Stimulated activated CD4-positive, alpha-beta T cell treated with anti-CD3 and anti-CD28 coated beads, TNF-alpha, amount 100 ng/mL, for 48 hours (primary cell): Measurements from ENCODE around the gene ADAMTSL5.
"Not testable (repeated sequence)": the region's sequence is repeated elsewhere in the genome, so short reads cannot be mapped to it uniquely, and the experiment has no call there.

Source experiments
- DNase-seq, 3 donors: peaks; one replicate each; pipeline ENCODE4 v3.0.0-alpha.2; 2020; ENCODE audit warnings: low read depth in 3 of 3

Gene ADAMTSL5

GRCh38 chr19:1481224-1481892 lies 31.5 kb downstream of the ADAMTSL5 start:
- DNase-seq, result no peak

GRCh38 chr19:1478934-1479707 lies 33.7 kb downstream of the ADAMTSL5 start, which contains the start of gene C19orf25:
TSS of gene C19orf25 (minus strand) at chr19:1479215. CDS start at chr19:1478903, 312 bp downstream.
- DNase-seq, result peak; percentile 84 to 94 (median 89)

- DNase-seq, result not testable (repeated sequence)
Observed at GRCh38 chr19:1477056-1477455, 35.8 kb downstream of the ADAMTSL5 start.

GRCh38 chr19:1475751-1476437 lies 36.9 kb downstream of the ADAMTSL5 start:
- no peak for DNase-seq

GRCh38 chr19:1474765-1475351 lies 38.0 kb downstream of the ADAMTSL5 start:
- no peak for DNase-seq

- DNase-seq, result no peak
Observed at GRCh38 chr19:1474011-1474764, 38.6 kb downstream of the ADAMTSL5 start.

- no peak for DNase-seq
Observed at GRCh38 chr19:1473085-1473851, 39.6 kb downstream of the ADAMTSL5 start.

GRCh38 chr19:1472231-1473084 lies 40.4 kb downstream of the ADAMTSL5 start:
- DNase-seq, result no peak

- no peak for DNase-seq
Observed at GRCh38 chr19:1471515-1472160, 41.2 kb downstream of the ADAMTSL5 start.

- DNase-seq, result no peak
Observed at GRCh38 chr19:1471010-1471514, 41.8 kb downstream of the ADAMTSL5 start.

- DNase-seq, result peak in 2 of 3 donors; percentile 43 to 60
Observed at GRCh38 chr19:1470305-1471009, 42.4 kb downstream of the ADAMTSL5 start.

GRCh38 chr19:1470055-1470304 lies 42.8 kb downstream of the ADAMTSL5 start:
- no peak for DNase-seq

- no peak for DNase-seq
Observed at GRCh38 chr19:1469255-1470054, 43.4 kb downstream of the ADAMTSL5 start.

- no peak for DNase-seq
Observed at GRCh38 chr19:1468821-1469254, 44.0 kb downstream of the ADAMTSL5 start.

GRCh38 chr19:1468274-1468820 lies 44.5 kb downstream of the ADAMTSL5 start:
- no peak for DNase-seq

- no peak for DNase-seq
Observed at GRCh38 chr19:1467490-1468273, 45.1 kb downstream of the ADAMTSL5 start.

GRCh38 chr19:1467215-1467489 lies 45.7 kb downstream of the ADAMTSL5 start:
- DNase-seq, result no peak
